ENCODE data around the gene SREK1. TPM values are rescaled to one million over a fixed set of nuclear protein-coding genes. Genes with fewer than 3 reads are reported as not detected.
"Not testable (repeated sequence)": the region's sequence is repeated elsewhere in the genome, so short reads cannot be mapped to it uniquely, and the experiment has no call there.

The SREK1 gene
- total RNA-seq, 1 experiment from 2014 or later: 103 TPM

- DNase-seq: no peak
- Histone ChIP-seq H3K27me3 (no peaks in the 10 kb centered on the region), H3K9me3 (replicated peaks) (no peaks in the 10 kb centered on the region), H3K27ac (no peak overlapping the region), H3K4me3 (no peak overlapping the region), H3K4me1 (no peaks in the 10 kb centered on the region), H3K36me3 (peaks cover 59% of the 10 kb centered on the region)
These were observed 35.4 kb downstream of the SREK1 start for GRCh38 chr5:66179297-66180051.

GRCh38 chr5:66180282-66181155 lies 36.4 kb downstream of the SREK1 start:
- H3K27ac ChIP-seq: no peak overlapping the region
- no peaks in the 10 kb centered on the region for H3K27me3 ChIP-seq
- DNase-seq: no peak
- peaks cover 49% of the 10 kb centered on the region for H3K36me3 ChIP-seq
- H3K9me3 ChIP-seq (replicated peaks): no peaks in the 10 kb centered on the region
- H3K4me3 ChIP-seq: no peak overlapping the region
- H3K4me1 ChIP-seq: no peaks in the 10 kb centered on the region

DNA sequence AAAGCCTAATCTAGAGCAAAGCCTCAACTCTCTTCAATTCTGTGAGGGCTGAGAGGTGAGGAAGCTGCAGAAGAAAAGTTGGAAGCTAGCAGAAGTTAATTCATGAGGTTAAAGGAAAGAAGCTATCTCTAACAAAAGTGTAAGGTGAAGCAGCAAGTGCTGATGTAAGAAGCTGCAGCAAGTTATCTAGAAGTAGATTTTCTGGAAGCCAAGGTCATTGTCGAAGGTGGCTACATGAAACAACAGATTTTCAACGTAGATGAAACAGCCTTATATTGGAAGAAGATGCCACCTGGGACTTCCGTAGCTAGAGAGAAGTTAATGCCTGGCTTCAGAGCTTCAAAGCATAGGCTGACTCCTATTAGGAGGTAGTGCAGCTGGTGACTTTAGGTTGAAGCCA lies 42.0 kb downstream of the SREK1 start:
- H3K9me3 ChIP-seq (replicated peaks): no peaks in the 10 kb centered on the region
- no peaks in the 10 kb centered on the region for H3K4me1 ChIP-seq
- no peak for DNase-seq
- peaks cover 3% of the 10 kb centered on the region for H3K36me3 ChIP-seq
- H3K4me3 ChIP-seq: no peak overlapping the region
- no peaks in the 10 kb centered on the region for H3K27me3 ChIP-seq
- no peak overlapping the region for H3K27ac ChIP-seq

GRCh38 chr5:66193419-66193818 lies 49.3 kb downstream of the SREK1 start:
- Histone ChIP-seq H3K4me3 (no peak overlapping the region), H3K27me3 (no peaks in the 10 kb centered on the region), H3K36me3 (peaks cover 3% of the 10 kb centered on the region; the same call in 1 of the 2 replicates), H3K9me3 (replicated peaks) (no peaks in the 10 kb centered on the region), H3K27ac (no peak overlapping the region), H3K4me1 (no peaks in the 10 kb centered on the region)
- no peak for DNase-seq

GRCh38 chr5:66197764-66198405 lies 53.8 kb downstream of the SREK1 start:
- Histone ChIP-seq H3K4me3 (no peak overlapping the region), H3K27ac (no peak overlapping the region), H3K36me3 (peaks cover 5% of the 10 kb centered on the region; the same call in 1 of the 2 replicates), H3K4me1 (no peaks in the 10 kb centered on the region), H3K27me3 (no peaks in the 10 kb centered on the region; the same call in 1 of the 2 replicates), H3K9me3 (replicated peaks) (no peaks in the 10 kb centered on the region)
- DNase-seq: no peak

- no peak for DNase-seq
- no peaks in the 10 kb centered on the region; the same call in 1 of the 2 replicates for H3K27me3 ChIP-seq
- H3K4me3 ChIP-seq: no peak overlapping the region
- no peaks in the 10 kb centered on the region for H3K9me3 ChIP-seq (replicated peaks)
- no peak overlapping the region for H3K27ac ChIP-seq
- peaks cover 5% of the 10 kb centered on the region; the same call in 1 of the 2 replicates for H3K36me3 ChIP-seq
- no peaks in the 10 kb centered on the region for H3K4me1 ChIP-seq
These were observed 54.7 kb downstream of the SREK1 start for GRCh38 chr5:66198837-66199236.

GRCh38 chr5:66203531-66203930 lies 59.4 kb downstream of the SREK1 start:
- DNase-seq: no peak
- Histone ChIP-seq H3K27me3 (no peaks in the 10 kb centered on the region; the same call in 1 of the 2 replicates), H3K9me3 (replicated peaks) (no peaks in the 10 kb centered on the region), H3K27ac (no peak overlapping the region), H3K4me3 (no peak overlapping the region), H3K4me1 (no peaks in the 10 kb centered on the region), H3K36me3 (0 out of 2 replicates have a peak, but pooled peaks cover 3% of the 10 kb centered on the region)

DNA sequence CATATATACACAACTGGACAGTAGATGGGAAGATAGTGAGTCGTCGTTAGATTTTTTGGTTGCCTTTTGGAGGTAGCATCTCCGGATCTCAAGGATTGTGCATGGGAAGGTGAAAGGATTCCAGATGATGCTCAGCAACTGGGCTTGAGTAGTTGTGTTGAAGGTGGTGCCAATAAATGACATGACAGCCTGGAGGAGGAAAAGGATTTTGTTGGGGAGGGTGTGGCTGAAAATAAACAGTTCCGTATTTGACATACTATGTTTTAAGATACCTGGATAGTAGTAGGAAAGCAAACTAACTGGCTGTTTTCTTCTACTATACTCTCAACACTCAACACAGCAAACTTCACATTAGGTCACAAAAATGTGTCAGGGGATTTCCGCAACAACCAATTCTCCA lies 62.4 kb downstream of the SREK1 start:
- Histone ChIP-seq H3K4me1 (peaks cover 8% of the 10 kb centered on the region; the same call in 1 of the 2 replicates), H3K27me3 (no peaks in the 10 kb centered on the region), H3K27ac (no peak overlapping the region), H3K4me3 (no peak overlapping the region), H3K9me3 (replicated peaks) (no peaks in the 10 kb centered on the region), H3K36me3 (no peaks in the 10 kb centered on the region)
- DNase-seq: no peak

DNA sequence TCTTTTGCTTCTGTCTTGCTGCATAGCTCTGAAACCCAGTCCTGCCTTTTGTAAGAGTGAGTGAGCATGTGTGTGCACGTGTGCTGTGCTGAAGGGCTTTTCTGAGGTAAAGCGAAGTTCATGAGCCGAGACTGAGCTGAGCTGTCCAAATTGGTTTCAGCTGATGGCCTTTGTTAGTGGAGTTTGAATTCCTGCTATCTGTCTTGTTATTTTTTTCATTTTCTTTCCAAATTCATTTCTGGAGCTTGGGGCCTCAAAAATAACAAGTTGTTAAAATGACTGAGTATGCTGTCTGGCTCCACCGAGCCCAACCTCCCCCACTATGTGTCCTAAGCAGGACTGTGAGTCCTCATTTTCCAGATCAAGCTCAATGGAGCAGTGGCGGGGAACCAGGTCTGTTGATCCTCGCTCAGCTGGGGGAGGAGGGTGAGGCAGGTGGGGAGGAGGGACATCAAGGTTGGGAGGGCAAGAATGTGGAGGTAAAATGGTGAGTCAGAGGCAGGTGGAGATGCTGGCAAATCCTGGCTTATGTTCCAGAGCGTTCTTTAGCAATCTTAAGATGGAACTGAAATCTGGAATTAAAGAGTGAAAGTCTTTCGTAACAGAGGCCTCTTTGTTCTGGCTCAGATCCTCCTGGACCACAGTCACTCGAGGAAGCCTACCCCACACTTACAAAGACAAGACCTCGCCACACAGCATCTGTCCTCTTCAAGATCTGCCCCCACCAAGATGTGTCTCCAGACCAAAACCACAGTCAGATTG lies 63.9 kb downstream of the SREK1 start:
- peaks cover 8% of the 10 kb centered on the region; the same call in 1 of the 2 replicates for H3K4me1 ChIP-seq
- no peak overlapping the region for H3K4me3 ChIP-seq
- H3K27me3 ChIP-seq: no peaks in the 10 kb centered on the region
- H3K36me3 ChIP-seq: no peaks in the 10 kb centered on the region
- no peak for DNase-seq
- no peak overlapping the region for H3K27ac ChIP-seq
- no peaks in the 10 kb centered on the region for H3K9me3 ChIP-seq (replicated peaks)

DNA sequence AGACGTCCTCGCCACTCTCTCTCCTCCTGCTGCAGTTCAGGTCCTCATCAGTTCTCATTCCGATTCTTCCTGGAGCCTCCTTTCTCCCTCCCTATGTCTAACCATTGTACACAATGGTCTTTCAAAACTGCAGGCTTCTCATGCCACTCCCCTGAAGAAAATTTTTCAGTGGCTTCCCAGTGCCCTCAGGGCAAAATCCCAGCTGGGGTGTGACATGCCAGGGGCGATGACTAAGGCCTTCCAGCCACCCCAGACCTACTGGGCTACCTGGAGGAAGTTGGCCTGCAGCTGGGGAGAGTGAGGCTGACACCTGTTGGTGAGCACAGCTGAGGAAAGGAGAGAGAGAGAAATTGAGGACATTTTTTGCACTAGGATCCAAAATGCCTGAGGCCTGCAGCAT lies 65.2 kb downstream of the SREK1 start:
- H3K27ac ChIP-seq: no peak overlapping the region
- peak; percentile 45 to 52 for DNase-seq
- H3K27me3 ChIP-seq: no peaks in the 10 kb centered on the region
- no peaks in the 10 kb centered on the region for H3K9me3 ChIP-seq (replicated peaks)
- H3K4me3 ChIP-seq: no peak overlapping the region
- no peaks in the 10 kb centered on the region for H3K36me3 ChIP-seq
- peaks cover 8% of the 10 kb centered on the region; the same call in 1 of the 2 replicates for H3K4me1 ChIP-seq

GRCh38 chr5:66209794-66210193 lies 65.7 kb downstream of the SREK1 start:
- no peak for DNase-seq
- Histone ChIP-seq H3K27me3 (no peaks in the 10 kb centered on the region), H3K4me1 (peaks cover 8% of the 10 kb centered on the region; the same call in 1 of the 2 replicates), H3K4me3 (no peak overlapping the region), H3K9me3 (replicated peaks) (no peaks in the 10 kb centered on the region), H3K36me3 (no peaks in the 10 kb centered on the region), H3K27ac (no peak overlapping the region)

GRCh38 chr5:66213533-66213932 lies 69.4 kb downstream of the SREK1 start:
- no peak for DNase-seq
- no peaks in the 10 kb centered on the region for H3K36me3 ChIP-seq
- H3K27me3 ChIP-seq: no peaks in the 10 kb centered on the region
- H3K27ac ChIP-seq: no peak overlapping the region
- H3K4me3 ChIP-seq: no peak overlapping the region
- H3K9me3 ChIP-seq (replicated peaks): no peaks in the 10 kb centered on the region
- H3K4me1 ChIP-seq: peaks cover 8% of the 10 kb centered on the region; the same call in 1 of the 2 replicates

DNA sequence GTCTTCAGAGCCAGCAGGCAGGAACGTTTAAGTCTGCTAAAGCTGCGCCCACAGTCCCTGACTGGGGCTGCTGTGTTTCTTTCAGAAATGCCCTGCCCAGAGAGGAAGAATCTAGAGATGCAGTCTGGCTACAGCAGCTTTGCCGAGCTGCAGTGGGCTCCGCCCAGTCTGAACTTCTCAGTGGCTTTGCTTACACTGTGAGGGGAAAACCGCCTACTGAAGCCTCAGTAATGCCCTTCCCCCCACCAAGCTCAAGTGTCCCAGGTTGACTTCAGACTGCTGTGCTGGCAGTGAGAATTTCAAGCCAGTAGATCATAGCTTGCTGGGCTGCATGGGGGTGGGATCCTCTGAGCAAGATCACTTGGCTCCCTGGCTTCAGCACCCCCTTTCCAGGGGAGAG lies 78.4 kb downstream of the SREK1 start:
- Histone ChIP-seq H3K4me1 (no peaks in the 10 kb centered on the region), H3K36me3 (no peaks in the 10 kb centered on the region), H3K4me3 (no peak overlapping the region), H3K27me3 (no peaks in the 10 kb centered on the region), H3K27ac (no peak overlapping the region), H3K9me3 (replicated peaks) (no peaks in the 10 kb centered on the region)
- no peak for DNase-seq

DNA sequence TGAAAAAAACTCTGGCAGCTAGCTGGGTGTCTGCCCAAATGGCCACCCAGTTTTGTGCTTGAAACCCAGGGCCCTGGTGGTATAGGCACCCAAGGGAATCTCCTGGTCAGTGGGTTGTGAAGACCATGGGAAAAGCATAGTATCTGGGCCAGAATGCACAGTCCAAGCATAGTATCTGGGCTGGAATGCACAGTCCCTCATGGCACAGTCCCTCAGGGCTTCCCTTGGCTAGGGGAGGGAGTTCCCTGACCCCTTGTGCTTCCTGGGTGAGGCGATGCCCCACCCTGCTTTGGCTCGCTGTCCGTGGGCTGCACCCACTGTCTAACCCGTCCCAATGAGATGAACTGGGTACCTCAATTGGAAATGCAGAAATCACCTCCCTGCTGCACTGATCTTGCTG lies 78.8 kb downstream of the SREK1 start:
- H3K4me3 ChIP-seq; H3K9me3 ChIP-seq (replicated peaks); H3K36me3 ChIP-seq; H3K27ac ChIP-seq; DNase-seq; H3K27me3 ChIP-seq; H3K4me1 ChIP-seq: not testable (repeated sequence)

All from SJCRH30 (cell line).